ENCODE measurements around the gene LRFN5. TPM values are rescaled to one million over a fixed set of nuclear protein-coding genes. Genes with fewer than 3 reads are reported as not detected.
"Not testable (repeated sequence)": the region's sequence is repeated elsewhere in the genome, so short reads cannot be mapped to it uniquely, and the experiment has no call there.

The LRFN5 gene
- total RNA-seq (1 to 10 TPM in 6 of 7 donors, under 1 TPM in 1; 0.73 to 6.1 (median 3.1) TPM), polyA plus RNA-seq (1 to 10 TPM in 1 of 2 donors, under 1 TPM in 1; 0.71 to 2.1 TPM)
- long read RNA-seq, donor 1, partial matches to known transcripts, result 0 of 1 reads
- long read RNA-seq, donor 1, other reads (novel, unspliced or antisense), result 1 of 1 reads
- long read RNA-seq, donor 2, result 0 reads
- long read RNA-seq, donor 3, partial matches to known transcripts, result 0 of 2 reads
- long read RNA-seq, donor 3, other reads (novel, unspliced or antisense), result 0 of 2 reads

- WGBS, 3 donors, result 0 to 1% (median 0%) methylated on average over 50 to 76 of the region's 76 CpGs
- H3K27me3 ChIP-seq, result no peaks in the 10 kb centered on the region
- peak within 1 kb of the TSS; percentile 38 for H3K4me3 ChIP-seq
- H3K27ac ChIP-seq, result peak within 1 kb of the TSS; percentile 5 to 75
- intact Hi-C loops (cut with DNase I), result no loop called here
- peaks cover 1% of the 10 kb centered on the region for H3K4me1 ChIP-seq (ENCODE audit: insufficient read depth)
- H3K36me3 ChIP-seq, result no peaks in the 10 kb centered on the region
- no peaks in the 10 kb centered on the region for H3K9me3 ChIP-seq
- DNase-seq, result peak; percentile 34 to 66 (median 45)
- TF ChIP-seq CTCF (IDR thresholded peaks at IDR 0.05) (no peak), POLR2A (IDR thresholded peaks at IDR 0.05) (no peak)
Observed at GRCh38 chr14:41606532-41607303, at the start of gene LRFN5. Gene LRFN5, plus strand, starts transcription at chr14:41606876.

GRCh38 chr14:41558490-41558889 is 48.2 kb upstream of the LRFN5 start:
- no peaks in the 10 kb centered on the region for H3K4me1 ChIP-seq (ENCODE audit: insufficient read depth)
- no peaks in the 10 kb centered on the region for H3K9me3 ChIP-seq

GRCh38 chr14:41566864-41567263 is 39.8 kb upstream of the LRFN5 start:
- H3K27me3 ChIP-seq; intact Hi-C loops (cut with DNase I); H3K4me1 ChIP-seq (ENCODE audit: insufficient read depth); H3K36me3 ChIP-seq; H3K9me3 ChIP-seq; DNase-seq; H3K4me3 ChIP-seq; H3K27ac ChIP-seq: not testable (repeated sequence)
- WGBS, 3 donors, result 92 to 97% (median 96%) methylated on average over 3 of the region's 3 CpGs

More at GRCh38 chr14:41558490-41558889, 48.2 kb upstream of the LRFN5 start:
- no peaks in the 10 kb centered on the region for H3K27me3 ChIP-seq
- DNase-seq, result no peak
- no peak overlapping the region for H3K27ac ChIP-seq
- no peak overlapping the region for H3K4me3 ChIP-seq
- TF ChIP-seq POLR2A (IDR thresholded peaks at IDR 0.05), result no peak
- no peaks in the 10 kb centered on the region for H3K36me3 ChIP-seq
- intact Hi-C loops (cut with DNase I), result no loop called here

GRCh38 chr14:41568979-41569378 is 37.7 kb upstream of the LRFN5 start:
- H3K36me3 ChIP-seq, result no peaks in the 10 kb centered on the region
- intact Hi-C loops (cut with DNase I), result no loop called here
- WGBS, 3 donors, result 91 to 98% (median 92%) methylated on average over 2 of the region's 2 CpGs
- H3K9me3 ChIP-seq, result no peaks in the 10 kb centered on the region
- H3K4me1 ChIP-seq (ENCODE audit: insufficient read depth), result no peaks in the 10 kb centered on the region
- no peak overlapping the region for H3K27ac ChIP-seq
- DNase-seq, result no peak
- H3K4me3 ChIP-seq, result no peak overlapping the region
- H3K27me3 ChIP-seq, result no peaks in the 10 kb centered on the region
- TF ChIP-seq POLR2A (IDR thresholded peaks at IDR 0.05), result no peak
- TF ChIP-seq CTCF (IDR thresholded peaks at IDR 0.05), result no peak
- TF ChIP-seq EP300 (IDR thresholded peaks at IDR 0.05), result no peak

GRCh38 chr14:41570415-41571155 is 36.1 kb upstream of the LRFN5 start:
- no peaks in the 10 kb centered on the region for H3K27me3 ChIP-seq
- no peaks in the 10 kb centered on the region for H3K9me3 ChIP-seq
- intact Hi-C loops (cut with DNase I), result no loop called here
- no peaks in the 10 kb centered on the region for H3K4me1 ChIP-seq (ENCODE audit: insufficient read depth)
- no peak for DNase-seq
- no peak overlapping the region for H3K27ac ChIP-seq
- TF ChIP-seq CTCF (IDR thresholded peaks at IDR 0.05) (no peak), POLR2A (IDR thresholded peaks at IDR 0.05) (no peak), EP300 (IDR thresholded peaks at IDR 0.05) (no peak)
- H3K4me3 ChIP-seq, result no peak overlapping the region
- H3K36me3 ChIP-seq, result no peaks in the 10 kb centered on the region
- WGBS, 3 donors, result 57 to 70% (median 62%) methylated on average over 5 of the region's 5 CpGs
